DMS79 (cell line): ENCODE measurements around the gene PHF5A.

Experiments used
- DNase-seq: peaks from one replicate; lab custom pipeline; 2025; lab: John Stamatoyannopoulos, UW

The PHF5A gene

GRCh38 chr22:41417622-41418390 is 50.7 kb downstream of the PHF5A start:
- no peak for DNase-seq

- no peak for DNase-seq
Measured at GRCh38 chr22:41415554-41415953, 52.9 kb downstream of the PHF5A start.

- DNase-seq: no peak
Measured at GRCh38 chr22:41411021-41411851, 57.3 kb downstream of the PHF5A start.

- DNase-seq: no peak
Measured at GRCh38 chr22:41410311-41410751, 58.2 kb downstream of the PHF5A start.
